Upper lobe of left lung (tissue), 6 donors: ENCODE results near the gene TCP11. TPM values are rescaled to one million over a fixed set of nuclear protein-coding genes. Genes with fewer than 3 reads are reported as not detected.

Source experiments
- ATAC-seq, 2 donors: fragments of 200-7000 bp; cut with Tn5 transposase; one replicate each; pipeline ENCODE4 v1.9.1; 2022; ENCODE audit warnings: mild to moderate bottlenecking in 2 of 2, moderate library complexity in 2 of 2; ENCODE audit not compliant: low FRiP score in 2 of 2
- DNase-seq, 2 donors: peaks; one replicate each; pipeline ENCODE4 v3.0.0-alpha.2; 2019 to 2020
- H3K27ac ChIP-seq, 4 donors: fragments of 200-600 bp; sonication (generic); one replicate each; pipeline ENCODE4 v1.5.1; 2016 to 2019
- H3K27me3 ChIP-seq, 4 donors: fragments of 200-600 bp; sonication (generic); one replicate each; pipeline ENCODE4 v1.5.1; 2017 to 2019
- H3K36me3 ChIP-seq, 4 donors: fragments of 200-600 bp; sonication (generic); one replicate each; pipeline ENCODE4 v1.5.1; 2016 to 2019
- H3K4me1 ChIP-seq, 4 donors: fragments of 200-600 bp; sonication (generic); one replicate each; pipeline ENCODE4 v1.5.1; 2018 to 2019
- H3K4me3 ChIP-seq, 4 donors: fragments of 200-600 bp; sonication (generic); one replicate each; pipeline ENCODE4 v1.5.1; 2017 to 2019; ENCODE audit warnings: mild to moderate bottlenecking in 2 of 4, moderate library complexity in 1 of 4
- H3K9me3 ChIP-seq, 4 donors: fragments of 200-600 bp; sonication (generic); one replicate each; pipeline ENCODE4 v1.5.1; 2018 to 2019
- CTCF ChIP-seq, 6 experiments: fragments of 450-650 bp in 4 of 6; fragments of 200-600 bp in 2 of 6; sonication (generic) in 2 of 6; IDR thresholded peaks; one replicate each; pipeline ENCODE4 v1.5.1; 2016 to 2019; ENCODE audit warnings: antibody characterized with exemption in 6 of 6
- EP300 ChIP-seq, 4 donors: sonication (generic); formaldehyde crosslinking; IDR thresholded peaks; one replicate each; pipeline ENCODE4 v1.5.1; 2017; ENCODE audit warnings: antibody characterized with exemption in 4 of 4, control low read depth in 2 of 4
- POLR2A ChIP-seq, 4 donors: fragments of 450-650 bp; IDR thresholded peaks; one replicate each; pipeline ENCODE4 v1.5.1; 2016 to 2017; ENCODE audit warnings: antibody characterized with exemption in 4 of 4, mild to moderate bottlenecking in 2 of 4
- POLR2AphosphoS5 ChIP-seq, 2 donors: sonication (generic); formaldehyde crosslinking; IDR thresholded peaks; one replicate each; pipeline ENCODE4 v1.5.1; 2017; ENCODE audit warnings: antibody characterized with exemption in 2 of 2
- WGBS, 2 donors: methylation state at CpG; one replicate each; pipeline ENCODE4 v1.1.5; 2017 to 2018; 5-methylcytosine and 5-hydroxymethylcytosine counted together
- total RNA-seq, 6 donors: library from RNA; depleted of rRNA in 4 of 6; stranded (reverse); fragments of >200 nt in 4 of 6; gene quantifications; one replicate each; pipeline versions ENCODE4 v1.1.0 to v1.2.1, GENCODE V29; 2016 to 2021
- donor health status: DM: no; HTN: no; CAD: no; lungs with moderate emphysema.
- donor health status: DM: no; HTN: yes; CAD: no; lungs with severe emphysema.

Gene TCP11
- total RNA-seq, 6 donors from 2014 or later: 0.30 to 0.89 (median 0.46) TPM; not detected in 3

- peaks cover 23 to 94% (median 82%) of the 10 kb centered on the region in 4 donors for H3K36me3 ChIP-seq
- no peak overlapping the region for H3K4me3 ChIP-seq
- H3K27ac ChIP-seq: peak overlapping the region in 1 of 4 donors; percentile 76
- H3K9me3 ChIP-seq: no peaks in the 10 kb centered on the region
- no peak for TF ChIP-seq CTCF (IDR thresholded peaks at IDR 0.05)
- TF ChIP-seq EP300 (IDR thresholded peaks at IDR 0.05): no peak
- DNase-seq: no peak
- 96 to 99% methylated on average over 12 to 22 of the region's 23 CpGs for WGBS, 2 donors
- H3K4me1 ChIP-seq: peaks cover 5 to 19% (median 14%) of the 10 kb centered on the region in 4 donors
- no peaks in the 10 kb centered on the region for H3K27me3 ChIP-seq
- ATAC-seq: no peak
These were observed 61.7 kb downstream of the TCP11 start for GRCh38 chr6:35079311-35080000.

- no peak overlapping the region for H3K27ac ChIP-seq
- TF ChIP-seq POLR2AphosphoS5 (IDR thresholded peaks at IDR 0.05) (no peak), EP300 (IDR thresholded peaks at IDR 0.05) (no peak), CTCF (IDR thresholded peaks at IDR 0.05) (no peak), POLR2A (IDR thresholded peaks at IDR 0.05) (no peak)
- peaks cover 20 to 94% (median 80%) of the 10 kb centered on the region in 4 donors for H3K36me3 ChIP-seq
- WGBS, 2 donors: 97% methylated on average over 10 of the region's 11 CpGs; no CpG with 5 or more reads in 1 of the 2 donors
- ATAC-seq (no peak), DNase-seq (no peak)
- no peaks in the 10 kb centered on the region for H3K27me3 ChIP-seq
- peaks cover 5 to 19% (median 14%) of the 10 kb centered on the region in 4 donors for H3K4me1 ChIP-seq
- no peak overlapping the region for H3K4me3 ChIP-seq
- H3K9me3 ChIP-seq: no peaks in the 10 kb centered on the region
These were observed 62.2 kb downstream of the TCP11 start for GRCh38 chr6:35078896-35079295.

GRCh38 chr6:35078226-35078850 lies 62.8 kb downstream of the TCP11 start:
- peaks cover 5 to 19% (median 14%) of the 10 kb centered on the region in 4 donors for H3K4me1 ChIP-seq
- no peak for DNase-seq
- H3K36me3 ChIP-seq: peaks cover 16 to 94% (median 78%) of the 10 kb centered on the region in 4 donors
- no peaks in the 10 kb centered on the region for H3K27me3 ChIP-seq
- no peak overlapping the region for H3K27ac ChIP-seq
- no peak for TF ChIP-seq EP300 (IDR thresholded peaks at IDR 0.05)
- no peak for TF ChIP-seq POLR2AphosphoS5 (IDR thresholded peaks at IDR 0.05)
- TF ChIP-seq POLR2A (IDR thresholded peaks at IDR 0.05): no peak
- TF ChIP-seq CTCF (IDR thresholded peaks at IDR 0.05): no peak
- WGBS, 2 donors: 99 to 100% methylated on average over 3 to 20 of the region's 20 CpGs
- H3K9me3 ChIP-seq: no peaks in the 10 kb centered on the region
- no peak for ATAC-seq
- no peak overlapping the region for H3K4me3 ChIP-seq

GRCh38 chr6:35077713-35078105 lies 63.4 kb downstream of the TCP11 start:
- 80 to 87% methylated on average over 7 to 11 of the region's 11 CpGs for WGBS, 2 donors
- Histone ChIP-seq H3K4me3 (no peak overlapping the region), H3K9me3 (no peaks in the 10 kb centered on the region), H3K27ac (no peak overlapping the region), H3K4me1 (peaks cover 5 to 19% (median 14%) of the 10 kb centered on the region in 4 donors), H3K27me3 (no peaks in the 10 kb centered on the region), H3K36me3 (peaks cover 18 to 94% (median 77%) of the 10 kb centered on the region in 4 donors)
- DNase-seq (no peak), ATAC-seq (no peak)
- TF ChIP-seq POLR2A (IDR thresholded peaks at IDR 0.05) (no peak), POLR2AphosphoS5 (IDR thresholded peaks at IDR 0.05) (no peak), CTCF (IDR thresholded peaks at IDR 0.05) (no peak), EP300 (IDR thresholded peaks at IDR 0.05) (no peak)
